HFFc6 (cell line): ENCODE measurements around the gene KRTAP5-3. TPM values are rescaled to one million over a fixed set of nuclear protein-coding genes. Genes with fewer than 3 reads are reported as not detected.

Source experiments
- DNase-seq: peaks from one replicate; pipeline ENCODE4 v3.0.0-alpha.2; 2018
- H3K27ac Mint-ChIP-seq: 2 replicates; pipeline ENCODE4 v1.8.0; 2020; ENCODE audit warnings: mild to moderate bottlenecking, mixed read lengths
- H3K27me3 Mint-ChIP-seq: 2 replicates; pipeline ENCODE4 v1.8.0; 2021; ENCODE audit warnings: mild to moderate bottlenecking, moderate library complexity, mixed read lengths; ENCODE audit not compliant: insufficient read depth
- H3K36me3 Mint-ChIP-seq: 2 replicates; pipeline ENCODE4 v1.8.0; 2021; ENCODE audit warnings: low read depth, mixed read lengths
- H3K4me1 Mint-ChIP-seq: 2 replicates; pipeline ENCODE4 v1.8.0; 2020; ENCODE audit warnings: low read depth, mixed read lengths
- H3K4me3 Mint-ChIP-seq: 2 replicates; pipeline ENCODE4 v1.8.0; 2020; ENCODE audit warnings: mild to moderate bottlenecking, moderate library complexity, mixed read lengths
- H3K9me3 Mint-ChIP-seq: 2 replicates; pipeline ENCODE4 v1.8.0; 2020; ENCODE audit warnings: mild to moderate bottlenecking, mixed read lengths
- CTCF ChIP-seq: fragments of 200-600 bp; sonication (generic); IDR thresholded peaks from 2 replicates; pipeline ENCODE4 v1.5.0; 2021; ENCODE audit warnings: antibody characterized with exemption, mild to moderate bottlenecking
- total RNA-seq, 6 experiments: library from RNA; stranded (reverse); fragmentation: NEBNext Ultra II Directional; extraction: Animal tissue kit (Norgen Biotek cat#: 25700); gene quantifications; 2 replicates in 1 of 6; 3 replicates in 5 of 6; pipeline ENCODE4 v1.2.3, GENCODE V29; 2021

The KRTAP5-3 gene
- total RNA-seq, 6 experiments from 2014 or later = not detected

GRCh38 chr11:1636291-1636950, 28.2 kb upstream of the KRTAP5-3 start:
- Mint-ChIP-seq H3K27ac (no peak overlapping the region), H3K36me3 (no peaks in the 10 kb centered on the region), H3K9me3 (no peaks in the 10 kb centered on the region), H3K27me3 (peaks cover 54% of the 10 kb centered on the region), H3K4me3 (no peak overlapping the region), H3K4me1 (no peaks in the 10 kb centered on the region)
- no peak for DNase-seq
- TF ChIP-seq CTCF = no peak

- no peak for DNase-seq
- Mint-ChIP-seq H3K4me3 (no peak overlapping the region), H3K27ac (no peak overlapping the region), H3K36me3 (no peaks in the 10 kb centered on the region), H3K27me3 (peaks cover 49% of the 10 kb centered on the region), H3K9me3 (no peaks in the 10 kb centered on the region), H3K4me1 (no peaks in the 10 kb centered on the region)
- no peak for TF ChIP-seq CTCF
Observed at GRCh38 chr11:1633864-1634263, 25.6 kb upstream of the KRTAP5-3 start.

- H3K27me3 Mint-ChIP-seq = peaks cover 51% of the 10 kb centered on the region
- H3K27ac Mint-ChIP-seq = no peak overlapping the region
- H3K4me3 Mint-ChIP-seq = no peak overlapping the region
- H3K4me1 Mint-ChIP-seq = no peaks in the 10 kb centered on the region
- DNase-seq = no peak
- TF ChIP-seq CTCF = no peak
- no peaks in the 10 kb centered on the region for H3K36me3 Mint-ChIP-seq
- no peaks in the 10 kb centered on the region for H3K9me3 Mint-ChIP-seq
Observed at GRCh38 chr11:1632053-1632714, 23.9 kb upstream of the KRTAP5-3 start.

GRCh38 chr11:1631066-1631568, 22.9 kb upstream of the KRTAP5-3 start:
- no peak for TF ChIP-seq CTCF
- Mint-ChIP-seq H3K27ac (no peak overlapping the region), H3K36me3 (no peaks in the 10 kb centered on the region), H3K27me3 (peaks cover 59% of the 10 kb centered on the region), H3K4me1 (no peaks in the 10 kb centered on the region), H3K4me3 (no peak overlapping the region), H3K9me3 (no peaks in the 10 kb centered on the region)
- no peak for DNase-seq

- H3K27ac Mint-ChIP-seq = no peak overlapping the region
- H3K36me3 Mint-ChIP-seq = no peaks in the 10 kb centered on the region
- no peak overlapping the region for H3K4me3 Mint-ChIP-seq
- H3K27me3 Mint-ChIP-seq = peaks cover 61% of the 10 kb centered on the region
- no peak for TF ChIP-seq CTCF
- H3K9me3 Mint-ChIP-seq = no peaks in the 10 kb centered on the region
- no peak for DNase-seq
- H3K4me1 Mint-ChIP-seq = no peaks in the 10 kb centered on the region
Observed at GRCh38 chr11:1630271-1630670, 22.0 kb upstream of the KRTAP5-3 start.
